NCI-H2196 treated with DMSO at 0.1 percent for 48 hours (cell line): ENCODE data around the gene NTF3.

ENCODE experiments used
- DNase-seq: peaks from one replicate; lab custom pipeline; 2025; ENCODE audit not compliant: unreplicated experiment; lab: John Stamatoyannopoulos, UW

Gene NTF3

GRCh38 chr12:5456906-5457305, 25.0 kb downstream of the NTF3 start:
- no peak for DNase-seq

- no peak for DNase-seq
Observed at GRCh38 chr12:5458229-5459050, 26.5 kb downstream of the NTF3 start.

GRCh38 chr12:5459051-5459782, 27.3 kb downstream of the NTF3 start:
- DNase-seq, result no peak

- DNase-seq, result no peak
Observed at GRCh38 chr12:5460817-5461216, 28.9 kb downstream of the NTF3 start.

- DNase-seq, result no peak
Observed at GRCh38 chr12:5461966-5462365, 30.1 kb downstream of the NTF3 start.

GRCh38 chr12:5464096-5464495, 32.2 kb downstream of the NTF3 start:
- no peak for DNase-seq

- no peak for DNase-seq
Observed at GRCh38 chr12:5465384-5465783, 33.5 kb downstream of the NTF3 start.

GRCh38 chr12:5466521-5466960, 34.6 kb downstream of the NTF3 start:
- DNase-seq, result no peak

GRCh38 chr12:5467931-5468330, 36.0 kb downstream of the NTF3 start:
- DNase-seq, result no peak

- DNase-seq, result no peak
Observed at GRCh38 chr12:5470221-5470620, 38.3 kb downstream of the NTF3 start.

- DNase-seq, result no peak
Observed at GRCh38 chr12:5470703-5471102, 38.8 kb downstream of the NTF3 start.

GRCh38 chr12:5473076-5473782, 41.3 kb downstream of the NTF3 start:
- DNase-seq, result no peak

- no peak for DNase-seq
Observed at GRCh38 chr12:5473783-5474116, 41.8 kb downstream of the NTF3 start.

GRCh38 chr12:5476356-5476755, 44.4 kb downstream of the NTF3 start:
- no peak for DNase-seq

GRCh38 chr12:5478081-5478706, 46.3 kb downstream of the NTF3 start:
- no peak for DNase-seq

- no peak for DNase-seq
Observed at GRCh38 chr12:5479761-5480160, 47.9 kb downstream of the NTF3 start.

- no peak for DNase-seq
Observed at GRCh38 chr12:5480218-5480937, 48.5 kb downstream of the NTF3 start.

GRCh38 chr12:5480938-5481303, 49.0 kb downstream of the NTF3 start:
- no peak for DNase-seq

GRCh38 chr12:5481645-5482044, 49.7 kb downstream of the NTF3 start:
- DNase-seq, result no peak

GRCh38 chr12:5484426-5484825, 52.5 kb downstream of the NTF3 start:
- DNase-seq, result no peak

GRCh38 chr12:5485454-5485853, 53.5 kb downstream of the NTF3 start:
- no peak for DNase-seq
